RKO (cell line): ENCODE results near the gene INMT.

ENCODE experiments used
- DNase-seq: peaks from one replicate; pipeline ENCODE4 v3.0.0-alpha.2; 2016; ENCODE audit warnings: low spot score

Gene INMT

DNA sequence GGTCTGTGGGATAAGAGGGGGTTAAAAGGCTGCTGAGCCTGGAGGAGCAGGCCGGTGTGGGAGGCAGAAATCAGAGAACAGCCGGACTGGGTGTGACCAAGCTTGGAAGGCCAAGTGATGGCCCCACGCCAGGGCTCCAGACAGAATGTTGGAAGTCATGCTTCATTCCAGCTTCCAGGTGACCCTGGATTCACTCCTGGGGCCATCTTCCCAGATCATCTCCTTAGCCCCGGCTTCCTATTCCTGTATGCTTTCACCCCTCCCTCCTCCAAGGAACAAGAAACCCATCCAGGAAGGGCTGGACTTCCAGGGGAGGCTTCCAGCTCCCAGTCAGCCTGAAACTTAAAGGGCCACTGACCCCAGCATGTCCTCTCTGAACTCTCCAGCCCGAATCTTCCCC lies 1.0 kb downstream of the INMT start:
- no peak for DNase-seq

DNA sequence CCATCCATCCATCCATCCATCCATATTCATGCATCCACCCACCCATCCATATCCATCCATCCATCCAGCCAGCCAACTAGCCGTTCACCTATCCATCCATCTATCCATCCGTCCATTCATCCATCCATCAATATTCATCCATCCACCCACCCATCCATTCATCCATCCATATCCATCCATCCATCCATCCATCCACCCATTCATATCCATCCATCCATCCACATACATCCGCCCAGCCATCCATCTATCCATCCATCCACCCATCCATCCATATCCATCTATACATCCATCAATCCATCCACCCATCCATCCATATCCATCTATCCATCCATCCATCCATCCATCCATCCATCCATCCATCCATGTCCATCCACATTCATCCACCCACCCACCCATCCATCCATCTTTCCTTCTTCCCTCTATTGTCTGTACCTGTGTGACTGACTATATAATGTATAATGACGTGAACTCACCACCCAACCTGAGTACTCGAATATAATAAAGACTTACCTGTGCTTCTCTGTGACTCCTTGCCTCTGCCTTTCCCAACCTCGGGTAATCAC lies 2.5 kb downstream of the INMT start:
- no peak for DNase-seq

DNA sequence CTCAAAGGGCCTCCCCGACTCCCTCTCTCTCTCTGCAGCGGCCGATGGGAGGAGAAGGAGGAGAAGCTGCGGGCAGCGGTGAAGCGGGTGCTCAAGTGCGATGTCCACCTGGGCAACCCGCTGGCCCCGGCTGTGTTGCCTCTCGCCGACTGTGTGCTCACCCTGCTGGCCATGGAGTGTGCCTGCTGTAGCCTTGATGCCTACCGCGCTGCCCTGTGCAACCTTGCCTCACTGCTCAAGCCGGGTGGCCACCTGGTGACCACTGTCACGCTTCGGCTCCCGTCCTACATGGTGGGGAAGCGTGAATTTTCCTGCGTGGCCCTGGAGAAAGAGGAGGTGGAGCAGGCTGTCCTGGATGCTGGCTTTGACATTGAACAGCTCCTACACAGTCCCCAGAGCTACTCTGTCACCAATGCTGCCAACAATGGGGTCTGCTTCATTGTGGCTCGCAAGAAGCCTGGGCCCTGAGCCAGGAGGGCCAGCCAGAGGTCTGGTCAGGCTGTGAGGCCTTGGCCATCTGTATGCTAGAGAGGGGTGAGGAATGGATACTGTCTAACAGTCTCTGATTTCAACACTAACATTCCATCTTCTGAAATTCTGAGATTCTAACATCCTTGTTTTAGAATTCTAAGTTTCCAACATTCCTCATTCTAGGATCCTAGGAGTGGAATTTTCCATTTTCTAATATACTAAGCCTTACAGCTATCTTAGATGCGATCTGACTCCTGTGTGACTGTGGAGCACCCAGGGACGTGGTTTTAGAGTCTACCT lies 3.6 kb downstream of the INMT start:
- DNase-seq = no peak

DNA sequence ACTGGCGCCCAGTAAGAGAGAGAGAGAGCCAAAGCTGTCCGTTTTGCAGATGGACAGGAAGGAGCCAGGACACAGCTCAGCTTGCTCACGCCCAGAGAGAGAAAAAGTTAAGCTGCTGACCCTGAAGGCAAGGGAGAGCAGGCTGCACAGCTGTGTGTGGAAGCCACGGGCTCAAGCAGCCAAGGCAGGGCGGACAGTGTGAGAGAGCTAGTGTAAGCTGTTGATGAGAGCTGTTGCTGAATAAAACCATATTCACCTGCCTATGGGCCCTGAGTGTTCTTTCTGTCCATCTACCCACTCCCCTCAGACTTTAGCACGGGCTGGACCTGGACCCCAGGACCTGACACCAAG lies 5.4 kb downstream of the INMT start:
- no peak for DNase-seq

DNA sequence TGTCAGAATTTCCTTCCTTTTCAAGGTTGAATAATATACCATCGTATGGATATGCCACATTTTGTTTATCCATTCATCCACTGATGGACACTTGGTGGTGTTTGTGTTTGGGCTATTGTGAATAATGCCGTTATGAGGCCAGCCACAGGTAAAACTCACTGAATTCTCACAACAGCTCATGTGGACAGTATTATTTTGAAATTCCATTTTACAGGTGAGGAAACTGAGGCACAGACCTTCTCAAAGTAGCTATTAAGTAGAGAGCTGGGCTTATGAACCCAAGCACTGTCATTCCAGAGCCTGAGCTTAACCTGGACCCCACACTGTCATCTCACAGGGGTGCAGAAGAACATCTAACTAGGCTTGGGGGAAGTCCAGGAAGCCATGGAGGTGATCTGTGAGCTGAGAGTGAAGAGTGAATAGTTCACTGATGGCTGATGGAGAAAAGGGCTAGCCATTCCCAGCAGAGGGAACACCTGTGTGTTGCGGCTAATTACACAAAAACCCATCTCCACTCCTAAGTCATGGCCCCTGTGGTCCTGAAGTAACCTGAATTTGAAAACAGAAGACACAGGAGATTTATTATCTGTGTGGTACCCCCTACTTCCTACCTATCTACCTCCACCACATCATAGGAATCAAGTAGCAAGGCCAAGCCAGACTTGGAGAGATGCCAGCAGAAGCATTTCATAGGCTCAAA lies 8.7 kb downstream of the INMT start:
- no peak for DNase-seq

DNA sequence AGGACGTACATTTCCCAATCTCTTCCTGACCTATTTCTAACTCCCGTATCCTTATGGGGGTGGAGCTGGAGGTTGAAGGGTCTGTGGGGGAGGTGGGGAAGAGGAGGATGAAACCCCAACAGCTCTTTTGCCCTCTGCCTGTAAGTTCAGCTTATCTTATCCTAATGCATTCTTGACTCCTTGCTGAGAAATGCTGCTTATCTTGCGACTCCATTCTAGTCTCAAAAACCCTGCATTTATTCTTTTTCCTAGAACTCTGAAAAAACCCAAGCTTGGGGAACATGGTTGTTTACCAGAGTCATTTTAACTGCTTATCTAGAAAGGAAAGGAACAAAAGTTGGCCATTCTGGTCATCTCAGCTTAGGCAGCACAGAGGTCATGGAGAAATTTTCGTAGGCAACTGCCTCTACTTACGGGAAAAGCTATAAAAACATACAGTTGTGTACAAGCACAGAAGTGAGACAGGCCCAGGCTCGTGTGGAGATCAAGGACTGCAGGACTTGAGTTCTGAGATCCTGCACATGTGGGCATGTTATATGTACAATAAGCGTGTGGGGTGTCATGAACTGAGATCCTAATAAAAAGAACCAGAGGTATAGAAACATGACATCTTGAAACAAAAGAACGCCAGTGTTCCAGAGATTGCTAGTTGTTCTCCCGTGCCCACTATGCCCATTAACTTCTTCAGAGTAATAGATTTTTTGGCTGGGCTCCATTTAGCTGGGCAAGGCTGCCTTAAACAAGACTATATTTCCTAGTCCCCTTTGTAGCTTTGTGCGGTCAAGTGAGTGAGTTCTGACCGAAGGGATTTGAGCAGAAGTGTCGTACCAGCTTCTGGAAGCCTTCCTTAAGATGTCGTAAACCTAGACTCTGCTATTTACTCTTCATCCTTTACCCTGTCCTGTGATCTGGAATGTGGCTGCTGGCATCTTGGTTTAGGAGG lies 9.6 kb downstream of the INMT start:
- no peak for DNase-seq

DNA sequence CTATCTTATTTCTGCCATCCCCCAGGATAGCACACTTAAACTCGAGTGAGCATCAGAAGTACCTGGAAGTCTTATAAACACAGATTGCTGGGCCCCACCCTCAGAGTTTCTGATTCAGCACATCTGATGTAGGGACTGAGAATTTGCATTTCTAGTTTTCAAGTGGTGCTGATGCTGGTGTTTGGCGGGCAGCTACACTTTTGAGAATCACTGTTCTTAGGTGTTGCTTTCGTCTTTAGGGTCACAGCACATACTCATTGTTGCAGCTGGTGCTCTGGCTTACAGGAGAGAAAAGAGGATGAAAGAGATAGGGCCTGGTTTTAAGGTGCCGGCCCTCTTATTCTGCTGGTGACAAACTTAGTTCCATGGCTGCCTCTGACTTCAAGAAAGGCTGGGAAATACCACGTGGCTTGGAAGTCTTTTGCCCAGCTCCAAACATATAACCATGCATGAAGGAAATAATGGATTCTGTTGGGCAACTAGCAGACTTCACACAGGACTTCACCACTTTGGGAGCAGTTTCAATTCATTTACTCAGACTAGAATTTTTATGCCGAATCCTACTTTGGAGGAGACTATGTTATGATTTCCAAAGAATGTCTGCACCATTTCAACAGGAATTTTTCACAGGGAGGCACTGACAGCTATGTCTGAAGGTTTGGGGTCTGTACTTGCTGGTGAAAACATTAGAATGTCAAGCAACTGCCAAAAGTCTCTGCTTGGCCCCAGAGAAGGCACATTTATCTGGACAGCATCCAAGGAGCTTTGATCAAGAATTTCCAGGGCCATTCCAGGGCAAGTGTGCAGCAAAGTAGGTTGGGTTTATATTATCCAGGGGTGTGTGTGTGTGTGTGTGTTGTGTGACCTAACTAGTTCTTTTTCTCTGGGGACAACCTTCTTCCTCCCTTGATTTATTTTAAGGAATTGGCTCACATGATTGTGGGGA lies 12.4 kb downstream of the INMT start:
- no peak for DNase-seq

DNA sequence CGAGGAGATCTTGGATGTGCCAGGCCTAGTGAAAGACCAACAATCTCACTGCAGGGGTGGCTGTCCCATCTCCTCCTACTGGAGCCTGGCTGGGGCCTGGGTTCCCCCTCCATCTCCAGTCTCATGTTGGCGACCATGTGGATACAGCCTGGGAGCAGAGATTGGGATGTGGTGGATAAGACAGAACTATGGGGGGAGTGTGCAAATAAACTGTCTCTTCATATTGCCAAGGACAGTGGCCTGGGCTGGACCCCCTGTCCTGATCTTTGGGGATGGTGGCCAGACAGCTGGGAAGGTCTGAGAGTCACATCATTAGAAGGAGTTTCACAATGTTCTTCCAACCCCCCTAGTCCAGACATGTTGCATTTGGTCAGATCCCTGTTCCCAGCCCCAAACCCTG lies 13.5 kb downstream of the INMT start:
- DNase-seq = no peak

DNA sequence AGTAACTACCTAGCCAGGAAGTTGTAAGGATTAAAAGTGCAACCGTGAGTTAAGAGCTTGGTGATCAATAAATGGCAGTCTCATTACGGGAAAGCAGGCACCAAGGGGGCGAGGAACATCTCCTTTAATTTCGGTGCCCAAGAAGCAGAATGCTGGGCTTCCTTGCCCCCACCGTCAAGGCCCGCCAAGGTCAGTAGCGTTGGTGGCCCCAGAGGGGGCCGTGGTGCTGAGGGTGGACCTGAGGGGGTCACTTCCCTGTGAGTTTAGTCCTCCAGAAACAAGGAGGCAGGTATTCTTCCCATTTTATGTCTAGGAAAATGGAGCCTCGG lies 18.9 kb downstream of the INMT start:
- no peak for DNase-seq

DNA sequence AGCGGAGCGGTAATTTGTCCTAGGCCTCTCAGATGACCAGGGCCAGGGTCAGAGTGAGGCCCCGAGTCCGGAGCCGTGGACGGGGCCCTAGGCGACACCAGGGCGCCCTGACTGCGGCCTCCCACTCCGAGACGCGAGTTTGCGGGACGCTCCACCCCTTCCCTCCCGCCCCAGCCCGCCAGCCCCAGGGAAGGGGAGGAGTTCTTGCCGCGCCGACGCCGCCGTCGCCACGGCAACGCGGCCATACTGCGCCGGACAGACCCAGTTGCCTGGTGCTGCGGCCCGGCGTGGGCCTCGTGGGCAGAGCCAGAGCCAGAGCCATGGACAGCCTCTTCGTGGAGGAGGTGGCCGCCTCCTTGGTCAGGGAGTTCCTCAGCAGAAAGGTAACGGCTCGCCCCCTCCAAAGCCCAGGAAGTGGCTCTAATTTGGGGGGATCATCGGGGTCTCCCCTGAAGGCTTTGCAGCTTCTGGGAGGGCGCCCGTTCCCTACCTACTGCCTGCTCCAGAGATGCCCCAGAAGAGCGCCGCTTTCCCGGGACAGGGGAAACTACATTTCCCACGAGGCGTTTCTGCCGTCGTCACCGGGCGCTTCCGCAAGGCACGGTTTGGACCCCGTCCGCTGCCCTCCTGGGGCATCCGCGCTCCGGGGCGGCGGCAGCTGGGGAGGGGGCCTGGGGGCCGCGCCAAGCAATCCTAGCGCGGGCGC lies 19.4 kb downstream of the INMT start, which contains the start of gene MINDY4:
TSS of gene MINDY4 (plus strand) at position 244 of the 706 bp plus-strand sequence. CDS start at position 321, 77 bp downstream.
- peak; percentile 71 for DNase-seq

DNA sequence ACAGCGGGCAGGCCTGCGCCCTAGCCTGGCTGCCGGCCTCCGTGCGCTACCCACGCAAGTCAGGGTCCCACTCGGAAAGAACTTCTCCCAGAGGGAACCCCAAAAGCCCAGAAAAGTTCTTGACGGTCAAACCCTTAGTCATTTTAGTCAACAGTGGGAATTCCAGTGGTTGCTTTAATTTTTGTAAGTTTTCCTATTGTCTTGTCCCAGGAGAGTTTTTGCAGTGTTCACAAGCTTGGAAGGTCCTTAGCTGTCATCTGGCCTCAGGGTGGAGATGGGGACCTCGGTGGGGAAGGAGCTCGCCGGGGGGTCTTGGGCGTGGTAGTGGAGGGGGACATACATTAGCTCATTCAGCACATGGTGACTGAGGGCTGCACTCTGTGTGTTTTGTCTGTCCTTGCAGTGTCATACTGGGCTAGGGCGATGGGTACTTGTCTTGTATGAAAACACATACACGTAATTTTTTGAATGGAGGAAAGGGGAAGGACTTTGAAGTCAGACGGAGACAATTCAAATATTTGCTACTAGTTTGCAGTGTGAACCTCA lies 20.0 kb downstream of the INMT start:
- peak; percentile 33 for DNase-seq

DNA sequence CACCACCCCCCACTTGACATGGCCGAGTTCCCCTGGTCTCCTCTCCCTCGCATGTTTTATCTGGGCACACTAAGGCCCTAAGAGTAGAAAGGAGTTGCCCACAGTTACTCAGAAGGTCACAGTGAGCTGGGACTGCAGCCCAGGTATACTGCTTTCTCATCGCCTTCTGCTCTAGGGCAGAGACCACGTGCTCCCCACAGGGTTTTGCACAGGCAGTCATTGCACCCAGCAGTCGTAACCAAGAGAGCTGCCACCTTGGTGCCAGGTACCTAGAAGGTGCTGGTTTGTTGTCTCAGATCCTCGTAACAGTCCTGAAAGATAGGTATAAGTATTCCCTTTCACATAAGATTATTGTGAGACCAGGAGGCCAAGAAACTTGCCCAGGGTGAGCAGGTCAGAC lies 21.0 kb downstream of the INMT start:
- DNase-seq = no peak

DNA sequence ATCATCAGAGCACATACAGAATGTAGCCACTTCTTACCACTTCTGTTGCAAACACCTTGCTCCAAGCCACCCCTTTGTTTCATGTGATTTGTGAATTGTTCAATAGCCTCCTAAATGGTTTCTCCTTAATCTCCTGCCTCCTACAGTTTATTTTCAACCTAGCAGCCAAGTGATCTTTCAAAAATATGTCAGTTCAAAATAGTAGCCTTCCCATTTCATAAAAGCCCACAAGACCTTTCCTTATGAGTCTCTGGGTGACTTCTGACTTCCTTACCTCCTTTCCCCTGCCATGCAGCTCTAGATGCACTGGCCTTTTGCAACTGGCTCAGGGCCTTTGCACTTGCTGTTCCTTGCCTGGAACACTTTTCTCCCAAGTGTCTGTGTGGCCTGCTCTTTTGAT lies 24.1 kb downstream of the INMT start:
- no peak for DNase-seq

DNA sequence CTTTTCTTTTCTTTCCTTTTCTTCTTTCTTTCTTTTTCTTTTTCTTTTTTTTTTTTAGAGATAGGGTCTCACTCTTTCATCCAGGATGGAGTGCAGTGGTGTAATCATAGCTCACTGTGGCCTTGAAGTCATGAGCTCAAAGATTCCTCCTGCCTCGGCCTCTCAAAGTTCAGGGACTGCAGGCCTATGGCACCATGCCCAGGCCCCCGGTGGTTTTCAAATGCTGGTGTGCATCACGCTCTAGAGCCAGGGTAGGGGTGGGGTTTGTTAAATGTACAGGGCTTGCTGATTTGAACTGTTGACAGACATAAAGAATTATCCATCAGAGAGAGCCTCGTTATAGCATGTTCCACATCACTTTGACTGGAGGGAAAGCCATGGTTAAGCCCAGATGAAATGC lies 25.0 kb downstream of the INMT start:
- no peak for DNase-seq

DNA sequence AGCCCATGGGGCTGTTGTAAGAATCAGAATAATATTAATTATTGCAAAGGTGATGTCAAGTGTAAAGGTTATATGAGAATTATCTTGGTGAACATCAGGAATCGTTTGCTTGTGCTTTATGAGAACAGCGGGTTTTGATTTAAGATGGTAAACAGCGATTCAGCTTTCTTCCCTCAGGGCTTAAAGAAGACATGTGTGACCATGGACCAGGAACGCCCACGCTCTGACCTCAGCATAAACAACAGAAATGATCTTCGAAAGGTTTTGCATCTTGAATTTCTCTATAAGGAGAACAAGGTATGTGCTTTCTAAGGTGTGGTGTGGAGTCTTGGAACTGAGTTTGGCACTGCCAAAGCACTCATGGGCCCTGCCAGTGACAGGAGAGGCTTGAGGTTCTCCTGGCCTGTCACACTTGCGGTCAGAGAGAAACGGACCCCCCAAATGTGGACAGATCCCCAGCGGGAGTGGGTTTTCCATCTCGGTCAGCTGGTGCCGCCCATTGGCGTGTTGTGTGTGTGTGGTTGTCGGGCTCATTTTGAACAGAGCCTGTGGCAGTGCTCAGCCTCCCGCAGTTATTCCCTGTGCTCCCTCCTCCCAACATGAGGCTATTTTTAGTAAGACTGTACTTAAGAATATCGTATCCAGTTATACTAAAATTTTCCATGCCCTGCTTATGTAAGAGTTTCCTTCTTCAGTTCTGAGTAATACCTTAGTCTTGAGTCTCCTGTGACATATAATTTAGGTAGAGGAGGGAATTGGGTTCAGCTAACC lies 26.5 kb downstream of the INMT start:
- DNase-seq = no peak

DNA sequence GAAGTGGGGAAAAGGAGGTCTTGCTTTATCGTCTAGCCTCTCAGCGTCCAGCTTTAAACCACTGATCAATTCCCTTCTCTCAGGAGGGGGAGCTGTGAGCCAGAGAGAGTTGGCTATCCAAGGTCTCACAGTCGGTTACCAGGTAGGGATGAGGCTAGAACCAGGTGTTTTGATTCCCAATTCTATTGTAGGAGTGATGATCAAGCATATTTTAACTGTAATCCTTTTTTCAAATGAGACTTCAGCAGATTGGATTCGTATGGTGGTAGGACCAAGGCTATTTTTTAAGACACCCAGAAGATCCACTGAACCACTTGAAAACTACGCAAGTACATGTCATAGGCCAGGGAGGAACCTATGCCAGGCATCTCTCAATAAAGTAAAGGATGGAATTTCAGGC lies 27.6 kb downstream of the INMT start:
- DNase-seq = no peak

DNA sequence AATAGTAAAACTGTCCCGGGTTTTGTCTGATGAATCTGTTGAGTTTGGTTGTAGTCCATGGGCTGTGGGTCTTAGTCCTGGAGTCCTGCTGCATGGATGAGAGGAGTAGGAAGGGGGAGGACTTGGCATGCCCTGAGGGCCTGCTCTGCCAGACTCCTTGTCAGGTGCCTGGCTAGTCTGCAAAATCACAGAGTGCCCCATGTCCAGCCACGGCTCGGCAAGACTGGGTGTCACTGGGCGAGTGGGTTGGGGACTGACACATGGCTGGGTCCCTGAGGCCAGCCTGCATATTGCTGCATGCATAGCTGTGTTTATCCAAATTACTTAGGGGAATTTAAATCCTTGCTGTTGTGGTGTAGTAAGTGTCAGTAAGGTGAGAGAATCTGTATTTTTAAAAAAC lies 29.0 kb downstream of the INMT start:
- DNase-seq = no peak

DNA sequence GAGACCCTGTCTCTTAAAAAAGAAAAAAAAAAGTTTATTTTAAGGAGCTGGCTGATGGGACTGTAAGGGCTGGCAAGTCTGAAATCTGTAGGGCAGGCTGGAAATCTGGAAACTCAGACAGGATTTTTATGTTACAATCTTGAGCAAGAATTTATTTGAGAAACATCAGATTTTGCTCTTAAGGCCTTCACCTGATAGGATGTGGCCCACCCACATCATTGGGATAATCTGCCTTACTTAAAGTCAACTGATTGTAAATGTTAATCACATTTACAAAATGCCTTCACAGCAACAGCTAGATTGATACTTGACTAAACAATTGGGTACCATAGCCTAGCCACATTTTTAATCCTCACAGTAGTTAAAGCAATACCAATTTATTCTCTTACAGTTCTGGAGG lies 30.8 kb downstream of the INMT start:
- no peak for DNase-seq

DNA sequence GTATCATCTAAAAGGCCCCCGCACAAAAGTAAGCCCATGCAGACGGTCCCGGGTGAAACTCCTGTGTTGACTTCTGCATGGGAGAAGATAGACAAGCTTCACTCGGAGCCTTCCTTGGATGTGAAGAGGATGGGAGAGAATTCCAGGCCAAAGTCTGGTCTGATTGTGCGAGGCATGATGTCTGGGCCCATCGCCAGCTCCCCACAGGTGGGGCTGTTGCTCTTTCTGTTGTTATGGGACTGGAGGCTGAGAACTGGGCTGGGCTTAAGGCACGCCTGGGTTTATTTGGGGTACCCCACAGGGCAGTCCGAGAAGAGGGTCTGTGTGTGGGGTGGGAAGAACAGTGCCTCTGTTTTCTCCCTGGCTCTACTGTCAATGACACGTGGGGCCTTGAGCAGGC lies 33.9 kb downstream of the INMT start:
- no peak for DNase-seq

DNA sequence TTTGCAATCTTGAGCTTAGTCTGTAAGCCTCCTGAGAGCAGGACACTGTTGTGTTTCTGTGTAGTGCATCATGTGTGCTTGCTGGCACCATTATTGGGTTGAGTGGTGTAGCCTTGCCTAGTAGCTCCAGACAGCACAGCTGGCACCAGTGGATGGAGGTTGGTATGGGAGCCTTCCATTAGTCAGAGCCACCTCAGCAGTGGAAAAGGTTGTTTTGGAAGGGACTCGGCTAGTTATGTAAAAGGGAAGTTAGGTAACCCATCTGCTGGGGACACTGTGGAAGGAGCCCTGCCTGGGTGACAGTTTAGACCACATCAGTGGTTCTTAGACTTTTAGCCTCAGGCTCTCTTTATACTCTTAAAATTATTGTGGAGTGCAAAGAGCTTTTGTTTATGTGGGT lies 35.6 kb downstream of the INMT start:
- no peak for DNase-seq
